Cerebellar cortex (tissue), 1 donor: ENCODE measurements around the gene PLEKHA5.
A peak's percentile ranks its signal among the peaks of the same experiment; 100 is the strongest.
"Not testable (repeated sequence)": the region's sequence is repeated elsewhere in the genome, so short reads cannot be mapped to it uniquely, and the experiment has no call there.

Source experiments
- DNase-seq: peaks from one replicate; pipeline ENCODE4 v3.0.0-alpha.2; 2015; ENCODE audit warnings: low spot score

PLEKHA5 gene, protein sequence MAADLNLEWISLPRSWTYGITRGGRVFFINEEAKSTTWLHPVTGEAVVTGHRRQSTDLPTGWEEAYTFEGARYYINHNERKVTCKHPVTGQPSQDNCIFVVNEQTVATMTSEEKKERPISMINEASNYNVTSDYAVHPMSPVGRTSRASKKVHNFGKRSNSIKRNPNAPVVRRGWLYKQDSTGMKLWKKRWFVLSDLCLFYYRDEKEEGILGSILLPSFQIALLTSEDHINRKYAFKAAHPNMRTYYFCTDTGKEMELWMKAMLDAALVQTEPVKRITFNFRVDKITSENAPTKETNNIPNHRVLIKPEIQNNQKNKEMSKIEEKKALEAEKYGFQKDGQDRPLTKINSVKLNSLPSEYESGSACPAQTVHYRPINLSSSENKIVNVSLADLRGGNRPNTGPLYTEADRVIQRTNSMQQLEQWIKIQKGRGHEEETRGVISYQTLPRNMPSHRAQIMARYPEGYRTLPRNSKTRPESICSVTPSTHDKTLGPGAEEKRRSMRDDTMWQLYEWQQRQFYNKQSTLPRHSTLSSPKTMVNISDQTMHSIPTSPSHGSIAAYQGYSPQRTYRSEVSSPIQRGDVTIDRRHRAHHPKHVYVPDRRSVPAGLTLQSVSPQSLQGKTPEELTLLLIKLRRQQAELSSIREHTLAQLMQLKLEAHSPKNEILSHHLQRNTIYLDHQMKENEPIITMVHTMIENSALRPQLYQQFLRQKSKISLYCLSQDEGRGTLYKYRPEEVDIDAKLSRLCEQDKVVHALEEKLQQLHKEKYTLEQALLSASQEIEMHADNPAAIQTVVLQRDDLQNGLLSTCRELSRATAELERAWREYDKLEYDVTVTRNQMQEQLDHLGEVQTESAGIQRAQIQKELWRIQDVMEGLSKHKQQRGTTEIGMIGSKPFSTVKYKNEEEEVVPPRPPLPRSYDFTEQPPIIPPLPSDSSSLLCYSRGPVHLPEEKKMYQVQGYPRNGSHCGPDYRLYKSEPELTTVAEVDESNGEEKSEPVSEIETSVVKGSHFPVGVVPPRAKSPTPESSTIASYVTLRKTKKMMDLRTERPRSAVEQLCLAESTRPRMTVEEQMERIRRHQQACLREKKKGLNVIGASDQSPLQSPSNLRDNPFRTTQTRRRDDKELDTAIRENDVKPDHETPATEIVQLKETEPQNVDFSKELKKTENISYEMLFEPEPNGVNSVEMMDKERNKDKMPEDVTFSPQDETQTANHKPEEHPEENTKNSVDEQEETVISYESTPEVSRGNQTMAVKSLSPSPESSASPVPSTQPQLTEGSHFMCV

DNA sequence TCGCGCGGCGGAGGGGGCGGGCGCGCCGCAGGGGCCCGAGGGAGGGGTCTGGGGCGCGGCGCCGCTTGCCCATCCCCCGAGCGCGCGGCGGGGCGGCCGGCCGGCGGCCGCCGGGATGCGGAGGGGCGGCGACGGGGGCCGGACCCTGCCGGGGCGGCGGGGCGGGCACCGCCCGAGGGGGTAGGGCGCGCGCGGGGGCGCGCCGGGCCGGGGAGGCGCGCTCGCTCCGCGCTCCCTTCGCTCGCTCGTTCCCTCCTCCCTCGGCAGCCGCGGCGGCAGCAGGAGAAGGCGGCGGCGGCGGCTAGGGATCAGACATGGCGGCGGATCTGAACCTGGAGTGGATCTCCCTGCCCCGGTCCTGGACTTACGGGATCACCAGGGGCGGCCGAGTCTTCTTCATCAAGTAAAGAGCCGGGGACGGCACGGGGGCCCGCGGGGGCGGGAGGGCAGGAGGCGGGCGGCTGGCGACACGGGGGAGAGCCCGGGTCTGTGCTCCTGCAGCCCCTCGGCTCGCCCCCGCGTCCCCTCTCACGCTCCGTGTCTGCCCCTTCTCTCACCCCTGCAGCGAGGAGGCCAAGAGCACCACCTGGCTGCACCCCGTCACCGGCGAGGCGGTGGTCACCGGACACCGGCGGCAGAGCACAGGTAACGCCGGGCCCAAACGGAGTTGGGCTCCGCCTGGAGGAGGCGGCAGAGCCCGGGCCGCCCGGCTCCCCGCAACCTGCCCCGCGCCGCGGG lies at the start of gene PLEKHA5:
Gene PLEKHA5, plus strand, starts transcription at position 248 of the 738 bp plus-strand sequence. Its CDS starts 67 bp downstream, at position 315.
- peak; percentile 60 for DNase-seq

DNA sequence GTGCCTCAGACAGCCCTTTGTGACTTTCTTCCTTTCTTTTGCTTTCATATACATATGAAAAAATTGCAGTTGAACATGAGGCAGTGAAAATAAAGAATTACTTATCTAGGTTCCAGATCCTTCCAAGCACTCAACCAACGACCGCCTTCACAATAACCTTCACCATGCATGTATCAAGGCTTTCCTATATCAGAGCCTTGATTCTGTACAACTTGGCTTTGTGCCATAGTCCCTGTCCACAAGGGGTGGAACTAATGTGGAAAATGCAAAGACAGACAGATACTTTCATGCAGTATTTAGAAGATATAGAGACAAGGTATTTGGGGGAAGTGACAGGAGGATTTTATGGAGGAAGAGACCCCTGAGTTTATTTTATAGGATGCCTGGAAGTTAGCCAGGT lies 48.6 kb upstream of the PLEKHA5 start:
- no peak for DNase-seq

DNA sequence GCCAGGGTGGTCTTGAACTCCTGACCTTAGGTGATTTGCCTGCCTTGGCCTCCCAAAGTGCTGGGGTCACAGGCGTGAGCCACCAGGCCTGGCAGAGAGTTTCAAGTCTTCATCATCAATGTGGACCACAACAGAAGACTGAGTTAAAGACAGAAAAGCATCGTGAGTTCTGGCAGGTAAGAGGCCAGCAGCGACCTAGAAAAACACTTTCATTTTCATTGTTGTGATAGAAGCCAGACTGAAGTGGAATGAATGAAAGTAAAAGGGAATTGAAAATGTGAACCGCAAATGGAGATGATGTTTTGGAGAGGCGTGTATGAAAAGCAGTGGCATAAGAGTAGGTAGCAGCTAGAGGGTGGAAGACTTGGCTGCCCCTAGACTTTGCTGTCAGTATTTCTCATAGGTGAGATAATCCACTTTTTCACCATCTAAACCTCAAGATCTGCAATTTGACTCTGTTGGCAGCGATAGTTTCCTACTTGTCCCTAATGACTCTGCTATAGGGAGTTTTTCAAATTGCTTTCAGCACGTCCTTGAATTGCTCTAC lies 47.1 kb upstream of the PLEKHA5 start:
- DNase-seq: no peak

DNA sequence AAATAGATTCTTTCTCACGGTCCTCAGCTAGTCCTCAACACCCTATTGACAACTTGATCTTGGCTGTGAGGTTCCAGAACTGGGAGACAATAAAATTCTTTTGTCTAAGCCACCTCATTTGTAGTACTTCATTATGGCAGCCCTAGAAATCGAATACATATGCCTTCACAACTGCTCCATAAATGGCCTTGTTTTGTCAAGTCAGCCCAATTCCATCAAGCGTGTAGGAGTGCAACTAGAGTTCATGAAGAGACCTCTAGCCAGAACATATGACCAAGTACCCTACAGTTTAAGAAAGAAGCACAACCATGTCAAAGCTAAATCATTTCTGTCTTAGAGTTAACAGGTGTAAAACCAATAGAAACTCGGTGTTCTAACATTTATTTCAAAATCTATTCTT lies 45.0 kb upstream of the PLEKHA5 start:
- no peak for DNase-seq

DNA sequence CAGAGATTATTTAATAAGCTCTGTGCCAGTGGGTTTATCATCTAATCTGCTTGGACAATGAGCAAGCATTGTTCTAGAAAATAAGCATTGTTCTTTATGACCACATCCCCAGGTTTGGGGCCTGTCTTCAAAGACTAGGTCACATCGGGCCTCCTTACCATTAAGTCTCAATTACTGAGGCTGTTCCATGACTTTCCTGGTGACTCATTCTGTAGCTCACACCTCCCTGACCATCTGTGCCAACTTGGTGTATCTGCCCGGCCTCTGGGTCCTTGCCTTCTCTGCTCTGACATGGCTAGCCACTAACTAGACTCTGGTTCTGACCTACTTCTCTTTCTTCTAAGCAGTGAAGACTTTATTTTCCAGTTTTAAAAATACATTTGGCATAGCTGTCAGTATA lies 44.4 kb upstream of the PLEKHA5 start:
- no peak for DNase-seq

DNA sequence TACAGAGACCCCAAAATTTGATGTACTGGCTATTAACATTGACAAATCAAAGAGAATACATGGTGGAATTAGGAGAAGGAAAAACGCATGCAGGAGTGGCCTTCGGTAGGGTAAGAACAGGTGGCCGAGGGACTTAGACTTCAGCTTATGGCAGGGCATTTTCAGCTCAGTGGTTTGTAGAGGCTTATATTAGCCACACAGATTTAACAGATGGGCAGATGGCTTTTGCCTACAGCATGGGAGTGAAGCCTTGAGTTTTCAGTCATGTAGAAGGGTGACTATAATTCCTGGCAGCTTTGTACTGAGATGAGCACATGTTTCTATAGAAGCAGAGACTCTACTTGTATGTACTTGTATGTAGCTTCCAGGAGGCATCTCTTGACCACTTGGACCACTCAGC lies 40.9 kb upstream of the PLEKHA5 start:
- DNase-seq: no peak

DNA sequence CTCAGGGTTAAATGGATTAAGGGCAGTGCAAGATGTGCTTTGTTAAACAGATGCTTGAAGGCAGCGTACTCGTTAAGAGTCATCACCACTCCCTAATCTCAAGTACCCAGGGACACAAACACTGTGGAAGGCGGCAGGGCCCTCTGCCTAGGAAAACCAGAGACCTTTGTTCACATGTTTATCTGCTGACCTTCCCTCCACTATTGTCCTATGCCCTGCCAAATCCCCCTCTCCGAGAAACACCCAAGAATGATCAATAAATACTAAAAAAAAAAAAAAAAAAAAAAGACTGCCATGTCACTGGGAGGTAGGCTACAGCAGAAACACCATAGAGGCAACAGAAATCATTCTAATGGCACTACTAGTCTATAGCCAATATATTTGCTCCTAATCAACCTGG lies 37.1 kb upstream of the PLEKHA5 start:
- DNase-seq: not testable (repeated sequence)

DNA sequence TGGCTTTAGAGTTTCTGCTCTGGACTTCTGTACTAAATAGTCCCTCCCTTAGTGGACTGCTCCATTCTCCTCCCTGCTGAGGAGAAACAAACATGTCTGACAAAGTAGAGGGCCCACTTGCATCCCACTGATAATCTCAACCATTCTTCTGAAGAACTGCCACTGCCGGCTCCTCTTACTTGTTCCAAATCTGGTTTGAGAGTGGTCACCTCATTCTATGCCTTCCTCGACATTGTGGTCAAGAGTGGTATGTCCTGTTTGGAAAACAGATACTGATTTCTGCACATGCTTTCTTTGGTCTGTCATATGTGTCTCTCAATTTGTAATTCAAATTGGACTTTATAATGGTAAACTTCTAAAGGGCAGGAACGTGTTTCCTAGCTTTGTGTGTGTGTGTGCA lies 36.3 kb upstream of the PLEKHA5 start:
- no peak for DNase-seq

DNA sequence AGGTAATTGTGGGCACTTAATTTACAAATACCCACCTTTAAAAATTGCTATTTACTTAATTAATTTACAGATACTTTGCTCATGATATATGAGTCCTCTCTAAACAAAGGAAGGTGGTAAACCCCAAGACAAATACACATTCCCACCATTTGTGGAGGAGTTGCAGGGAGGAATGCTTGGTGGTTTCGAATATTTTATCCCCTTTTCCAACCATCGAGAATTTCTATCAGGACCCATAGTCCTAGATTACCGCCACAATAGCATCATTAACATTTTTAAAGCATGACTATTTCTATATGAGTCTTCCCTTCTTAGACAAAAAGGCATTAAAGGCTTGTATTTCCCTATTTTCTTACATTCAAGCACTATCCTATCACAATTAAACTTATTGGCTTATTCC lies 34.2 kb upstream of the PLEKHA5 start:
- no peak for DNase-seq

DNA sequence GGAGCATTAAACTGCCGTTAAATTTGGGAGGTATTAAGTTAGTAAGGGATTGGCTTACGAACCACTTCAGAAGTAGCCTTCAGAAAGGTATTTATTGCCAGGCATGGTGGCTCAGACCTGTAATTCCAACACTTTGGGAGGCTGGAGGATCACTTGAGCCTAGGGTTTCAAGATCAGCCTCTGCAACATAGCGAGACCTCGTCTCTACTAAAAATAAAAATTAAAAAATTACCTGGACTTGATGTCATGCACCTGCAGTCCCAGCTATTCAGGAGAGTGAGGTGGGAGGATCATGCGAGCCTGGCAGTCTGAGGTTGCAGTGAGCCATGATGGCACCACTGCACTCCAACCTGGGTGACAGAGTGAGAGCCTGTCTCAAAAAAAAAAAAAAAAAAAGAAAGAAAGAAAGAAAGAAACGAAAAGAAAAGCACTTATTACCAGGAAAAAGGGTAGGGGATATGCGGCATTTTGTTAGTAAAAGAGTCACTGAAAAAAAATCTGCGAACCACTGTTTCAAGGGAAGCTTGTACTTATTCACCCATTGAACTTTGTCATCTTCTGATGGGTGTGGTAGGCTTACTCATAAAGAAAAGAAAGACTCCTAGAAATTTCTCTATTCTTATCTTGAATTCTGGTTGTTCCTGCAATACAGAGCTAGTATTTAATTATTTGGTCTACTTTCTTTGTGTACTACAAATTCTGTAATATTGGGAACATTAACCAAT lies 33.6 kb upstream of the PLEKHA5 start:
- DNase-seq: no peak

DNA sequence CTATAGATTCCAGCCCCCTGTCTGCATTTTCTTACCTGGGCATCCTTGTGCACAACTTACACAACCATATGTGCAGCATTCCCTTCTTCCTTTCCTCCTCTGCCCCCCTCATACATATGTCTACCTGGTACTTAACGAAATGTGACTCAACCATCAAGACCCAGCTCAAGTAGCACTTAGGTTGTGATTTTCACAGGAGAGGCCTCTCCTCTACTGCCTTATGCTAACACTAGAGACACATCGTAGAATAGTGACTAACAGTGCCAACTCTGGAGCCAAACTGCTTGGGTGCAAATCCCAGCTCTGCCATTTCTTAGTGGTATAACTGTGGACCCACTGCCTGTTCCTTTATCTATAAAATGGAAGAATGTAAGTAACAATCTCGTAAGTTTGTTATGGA lies 24.1 kb upstream of the PLEKHA5 start:
- DNase-seq: no peak

DNA sequence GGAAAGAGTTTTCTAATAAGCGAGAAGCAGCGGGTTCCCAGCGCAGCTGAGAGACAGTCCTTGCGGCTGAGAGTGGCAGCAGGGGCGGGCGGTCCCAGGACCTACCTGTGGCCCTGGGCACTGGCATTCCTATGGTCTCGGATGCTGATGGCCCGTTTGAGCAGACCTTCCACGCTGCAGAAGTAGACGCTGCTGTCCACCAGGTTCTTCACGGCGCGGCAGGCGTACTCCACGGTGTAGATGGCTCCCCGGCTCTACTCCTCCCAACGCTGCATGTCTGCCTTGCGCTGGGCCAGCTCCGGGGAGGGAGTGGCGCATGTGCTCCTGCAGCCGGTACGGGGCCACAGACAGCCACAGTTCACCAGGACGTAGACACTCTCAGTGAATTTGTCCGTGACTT lies 21.8 kb upstream of the PLEKHA5 start:
- no peak for DNase-seq

DNA sequence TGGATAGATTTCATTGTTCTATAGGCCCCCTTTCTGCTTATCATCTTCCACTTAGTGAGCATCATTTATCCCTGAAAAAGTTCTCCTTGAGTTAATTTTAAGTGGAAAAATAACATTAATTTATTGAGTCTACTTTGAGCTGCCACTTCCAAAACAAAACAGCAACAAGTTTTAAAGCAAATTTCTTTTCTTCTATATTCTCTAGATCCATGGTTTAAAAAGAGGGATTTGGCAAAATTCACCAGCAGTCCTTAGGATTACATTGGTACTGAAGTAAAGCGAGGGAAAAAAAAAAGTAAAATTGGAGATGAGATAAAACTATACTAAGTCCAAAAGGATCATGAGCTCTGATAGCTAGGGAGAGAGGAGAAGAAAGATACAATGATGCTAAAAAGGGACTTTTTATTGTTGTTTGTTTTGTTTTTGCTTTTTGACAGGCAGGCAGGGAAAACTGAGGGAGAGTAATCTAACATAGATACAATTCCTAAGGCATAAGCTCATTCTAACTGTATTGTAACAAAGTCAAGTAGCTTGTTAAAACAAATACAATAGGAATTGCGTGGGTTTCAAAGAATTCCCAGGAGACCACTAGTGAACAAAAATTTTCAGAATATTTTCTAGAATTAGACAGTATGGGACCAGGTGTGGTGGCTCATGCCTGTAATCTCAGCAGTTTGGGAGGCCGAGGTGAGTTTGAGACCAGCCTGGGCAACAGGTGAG lies 19.2 kb upstream of the PLEKHA5 start:
- no peak for DNase-seq

DNA sequence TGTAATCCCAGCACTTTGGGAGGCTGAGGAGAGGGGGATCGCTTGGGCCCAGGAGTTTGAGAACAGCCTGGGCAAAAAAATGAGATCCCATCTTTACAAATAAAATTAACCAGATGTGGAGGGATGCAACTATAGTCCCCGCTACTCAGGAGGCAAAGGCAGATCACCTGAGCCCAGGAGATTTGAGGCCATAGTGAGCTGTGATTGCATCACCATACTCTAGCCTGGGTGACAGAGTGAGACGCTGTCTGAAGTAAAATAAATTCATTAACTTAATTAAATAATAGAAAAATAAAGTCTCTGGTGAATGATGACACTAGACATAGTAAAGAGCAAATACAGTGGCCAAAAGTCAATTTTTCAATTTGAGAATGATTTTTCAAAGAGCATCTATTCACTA lies 16.1 kb upstream of the PLEKHA5 start:
- no peak for DNase-seq

DNA sequence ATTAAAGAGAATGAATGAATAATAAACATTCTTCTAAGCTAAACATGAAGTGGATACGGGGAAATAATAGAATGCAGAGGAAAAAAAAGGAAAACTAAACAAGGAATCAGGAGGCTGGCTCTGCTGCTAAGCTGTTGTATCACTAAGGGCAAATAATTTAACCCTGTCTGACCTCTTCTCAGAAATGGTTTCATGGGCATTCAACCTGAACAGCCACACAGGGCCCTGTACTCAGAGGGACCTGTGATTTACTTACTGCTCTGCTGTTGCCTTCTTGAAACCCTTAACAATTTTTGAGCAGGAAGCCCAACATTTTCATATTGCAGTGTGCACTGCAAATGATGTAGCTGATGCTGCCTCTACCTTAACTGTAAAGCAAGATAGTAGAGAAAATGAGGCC lies 14.2 kb upstream of the PLEKHA5 start:
- DNase-seq: no peak

DNA sequence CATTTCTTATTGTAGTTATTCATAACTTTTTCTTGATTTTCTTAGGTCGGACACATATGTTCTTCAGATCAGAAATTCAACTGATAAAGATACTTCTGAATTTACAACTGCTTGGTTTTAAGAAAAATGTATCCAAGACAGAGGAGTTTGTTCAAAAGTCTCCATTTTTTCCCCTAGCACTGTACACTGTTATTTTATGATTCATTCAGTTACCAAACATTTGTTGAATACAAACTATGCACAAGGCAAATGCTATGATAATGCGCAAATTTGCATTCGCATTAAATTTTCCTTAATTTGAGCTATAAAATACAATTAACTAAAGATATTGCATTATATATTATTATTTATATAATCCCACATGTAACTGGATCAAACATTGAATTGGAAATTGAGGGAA lies 10.1 kb upstream of the PLEKHA5 start:
- no peak for DNase-seq

DNA sequence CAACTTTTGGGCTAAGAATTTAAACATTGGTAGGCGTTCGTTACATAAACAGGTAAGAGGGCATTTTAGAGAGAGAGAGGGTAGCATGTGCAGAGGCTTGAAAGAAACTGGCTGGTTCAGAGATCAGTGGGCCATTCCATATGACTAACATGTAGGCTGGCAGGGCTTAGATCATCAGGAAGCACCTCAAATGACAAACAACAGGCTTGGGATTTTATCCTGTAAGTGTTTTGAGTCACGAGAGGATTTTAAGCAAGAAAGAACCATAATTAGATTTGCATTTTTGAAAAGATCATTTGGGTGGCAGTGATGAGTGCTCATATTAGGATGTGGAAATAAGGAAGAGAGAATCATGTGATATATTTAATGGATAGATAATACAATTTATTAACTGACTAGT lies 8.7 kb upstream of the PLEKHA5 start:
- no peak for DNase-seq

DNA sequence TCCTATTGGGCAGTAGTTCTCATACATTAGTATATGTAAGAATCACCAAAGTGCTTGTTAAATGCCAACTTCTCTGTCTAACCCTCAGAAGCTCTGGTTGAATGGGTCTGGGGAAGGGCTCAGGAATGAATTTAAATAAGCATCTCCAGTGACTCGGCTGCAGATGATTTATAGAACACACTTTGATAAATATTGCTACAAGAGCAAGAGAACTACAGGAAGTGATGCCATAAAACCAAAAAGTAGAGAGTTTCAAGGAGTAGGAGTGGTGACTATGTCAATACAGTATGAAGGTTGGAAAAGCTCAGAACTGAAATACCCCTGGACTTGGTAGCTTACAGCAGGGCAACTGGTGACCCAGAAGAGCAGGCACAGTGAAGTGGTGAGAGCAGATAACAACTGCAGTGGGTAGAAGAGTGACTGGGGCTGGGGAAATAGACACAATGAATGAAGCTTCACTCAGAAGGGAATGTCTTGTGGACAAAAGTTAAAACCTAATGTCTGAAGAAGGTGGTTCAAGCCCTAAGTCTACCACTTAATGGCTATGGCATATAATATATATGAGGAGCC lies 8.0 kb upstream of the PLEKHA5 start:
- no peak for DNase-seq

DNA sequence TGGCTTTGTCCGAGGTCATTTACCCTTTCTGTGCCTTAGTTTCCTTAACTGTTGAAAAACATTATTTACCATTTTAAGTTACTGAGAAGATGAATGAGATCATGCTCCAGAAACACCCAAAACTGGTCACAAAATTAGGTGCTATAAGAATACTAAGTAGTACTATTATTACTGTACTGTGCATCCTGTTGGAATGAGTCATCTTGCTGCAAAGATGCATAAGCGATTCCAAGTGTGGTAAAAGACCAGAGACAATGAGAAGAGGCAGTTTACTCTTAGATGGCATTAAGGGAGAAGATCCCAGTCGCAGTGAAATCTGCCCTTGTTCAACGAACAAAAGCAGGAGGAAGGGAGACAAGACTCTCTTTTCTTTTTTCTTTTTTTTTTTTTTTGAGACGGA lies 4.2 kb upstream of the PLEKHA5 start:
- no peak for DNase-seq

DNA sequence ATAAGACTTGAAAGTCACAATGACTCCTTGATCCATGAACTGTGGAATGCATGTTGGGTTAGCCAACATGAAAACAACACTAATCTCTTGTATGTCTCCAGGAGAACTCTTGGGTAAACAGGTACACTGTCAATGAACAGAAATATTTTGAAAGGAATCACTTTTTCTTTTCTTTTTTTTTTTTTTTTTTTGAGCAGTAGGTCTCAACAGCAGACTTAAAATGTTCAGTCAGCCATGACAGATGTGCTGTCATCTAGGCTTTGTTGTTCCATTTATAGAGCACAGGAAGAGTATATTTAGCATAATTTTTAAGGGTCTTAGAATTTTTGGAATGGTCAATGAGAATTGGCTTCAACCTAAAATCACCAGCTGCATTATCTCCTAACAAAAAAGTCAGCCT lies 2.3 kb upstream of the PLEKHA5 start:
- no peak for DNase-seq
